SKM-1 (cell line): ENCODE data around the gene RNF167.
"Not testable (repeated sequence)": the region's sequence is repeated elsewhere in the genome, so short reads cannot be mapped to it uniquely, and the experiment has no call there.

ENCODE experiments used
- DNase-seq: peaks from one replicate; lab custom pipeline; 2025; ENCODE audit not compliant: unreplicated experiment; lab: John Stamatoyannopoulos, UW

RNF167 gene

GRCh38 chr17:4902540-4902939, 37.5 kb upstream of the RNF167 start:
- DNase-seq, result no peak

DNA sequence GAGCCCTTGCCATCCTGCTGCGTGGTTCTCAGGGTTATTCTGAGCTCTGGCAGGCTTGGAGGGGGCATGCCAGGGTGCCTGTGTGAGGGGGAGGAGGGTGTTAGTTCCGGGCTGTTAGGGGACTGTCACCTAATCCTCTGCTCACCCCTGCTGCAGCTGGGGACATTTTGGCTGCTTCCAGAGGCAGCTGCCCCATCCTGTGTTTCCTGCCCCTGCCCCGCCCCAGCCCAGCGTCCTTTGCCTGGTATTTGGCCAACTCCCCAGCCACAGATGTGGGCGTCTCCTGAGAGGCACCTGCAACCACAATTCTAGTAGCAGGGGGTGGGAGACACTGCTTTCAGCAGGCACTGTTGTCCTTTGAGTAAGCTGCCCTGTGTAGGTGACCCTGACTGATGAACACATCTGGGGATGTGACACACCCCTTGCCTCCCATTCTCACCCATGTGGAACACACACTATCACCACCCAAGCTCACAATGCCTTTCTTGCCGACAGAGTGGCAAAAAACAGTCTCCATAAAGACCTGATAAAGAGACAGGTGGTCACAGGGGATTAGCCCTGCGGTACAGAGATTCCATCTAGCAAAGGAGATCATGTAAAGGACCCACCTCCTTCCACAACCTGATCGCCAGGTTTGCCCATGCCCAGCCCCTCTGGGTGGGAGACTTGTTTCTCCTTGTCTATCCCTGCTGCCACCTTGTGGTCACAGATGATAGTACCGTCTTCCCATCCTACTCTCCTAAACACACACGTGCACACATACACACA, 36.8 kb upstream of the RNF167 start, which contains the start of gene CHRNE:
Gene CHRNE (minus strand): TSS at position 48 of the 768 bp plus-strand sequence. CDS start 35 bp downstream, at position 13.
- peak; percentile 11 for DNase-seq

- DNase-seq, result not testable (repeated sequence)
Observed at GRCh38 chr17:4906642-4907041, 33.4 kb upstream of the RNF167 start.

DNA sequence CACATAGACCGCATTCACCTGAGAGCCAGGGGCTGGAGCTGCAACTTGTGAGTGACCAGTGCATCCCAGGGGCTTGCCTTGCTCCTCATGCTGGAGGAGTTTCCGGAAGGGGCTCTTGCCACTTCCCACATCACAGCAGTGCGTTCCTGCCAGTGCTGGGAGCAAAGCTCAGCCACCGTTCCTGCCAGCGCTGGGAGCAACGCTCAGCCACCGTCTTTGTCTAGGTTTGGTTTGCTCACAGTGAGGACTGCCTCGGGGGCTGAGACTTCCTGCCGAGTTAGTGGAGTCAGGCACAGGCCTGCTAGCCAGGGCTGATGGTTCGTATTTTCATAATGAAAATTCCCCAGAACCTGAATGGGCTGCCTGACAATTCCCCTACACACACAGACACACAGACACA, 31.8 kb upstream of the RNF167 start:
- no peak for DNase-seq

DNA sequence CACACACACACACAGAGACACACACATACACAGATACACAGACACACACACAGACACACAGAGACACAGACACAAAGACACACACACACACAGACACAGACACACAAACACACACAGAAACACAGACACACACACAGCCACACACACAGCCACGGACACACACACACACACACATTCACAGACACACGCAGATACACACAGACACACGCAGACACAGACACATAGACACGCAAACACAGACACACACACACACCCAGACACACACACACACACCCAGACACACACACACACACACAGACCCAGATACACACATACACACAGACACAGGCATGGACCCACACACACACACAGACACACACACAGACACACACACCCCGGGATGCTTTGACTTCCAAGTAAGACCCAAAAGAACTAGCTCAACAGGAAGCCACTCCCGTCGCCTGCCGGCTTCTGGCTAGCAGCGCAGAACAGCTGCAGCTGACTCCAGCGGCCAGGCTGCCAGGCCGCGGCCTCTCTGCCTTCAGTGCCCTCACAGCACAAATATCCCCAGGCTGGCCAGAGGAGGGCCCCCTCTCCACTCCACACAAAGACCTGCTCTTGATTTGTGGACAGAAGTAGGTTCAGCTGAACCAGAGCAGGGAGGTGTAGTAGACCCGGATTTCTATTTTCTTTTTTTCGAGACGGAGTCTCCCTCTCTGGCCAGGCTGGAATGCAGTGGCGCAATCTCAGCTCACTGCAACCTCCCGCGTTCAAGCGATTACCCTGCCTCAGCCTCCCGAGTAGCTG, 31.2 kb upstream of the RNF167 start:
- peak; percentile 14 for DNase-seq

GRCh38 chr17:4913994-4914393, 26.1 kb upstream of the RNF167 start:
- no peak for DNase-seq

GRCh38 chr17:4914551-4914950, 25.5 kb upstream of the RNF167 start:
- not testable (repeated sequence) for DNase-seq

DNA sequence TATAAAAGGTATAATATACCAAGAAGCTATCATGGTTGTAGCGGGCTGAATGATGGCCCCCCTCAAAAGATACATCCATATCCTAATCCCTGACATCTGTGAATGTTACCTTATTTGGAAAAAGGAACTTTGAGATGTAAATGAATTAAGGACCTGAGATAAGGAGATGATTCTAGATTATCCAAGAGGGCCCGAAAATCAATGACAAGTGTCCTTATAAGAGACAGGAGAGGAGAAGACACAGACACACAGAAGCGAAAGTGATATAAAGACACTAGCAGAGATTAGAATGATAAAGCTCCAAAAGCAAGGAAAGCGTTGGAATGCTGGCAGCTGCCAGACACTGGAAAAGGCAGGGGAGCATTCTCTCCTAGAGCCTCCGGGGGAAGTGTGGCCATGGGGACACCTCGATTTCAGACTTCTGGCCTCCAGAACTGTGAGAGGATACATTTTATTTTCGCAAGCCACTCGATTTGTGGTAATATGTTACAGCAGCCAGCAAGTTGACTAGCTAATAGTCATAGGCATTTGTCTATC, 20.5 kb upstream of the RNF167 start:
- no peak for DNase-seq

DNA sequence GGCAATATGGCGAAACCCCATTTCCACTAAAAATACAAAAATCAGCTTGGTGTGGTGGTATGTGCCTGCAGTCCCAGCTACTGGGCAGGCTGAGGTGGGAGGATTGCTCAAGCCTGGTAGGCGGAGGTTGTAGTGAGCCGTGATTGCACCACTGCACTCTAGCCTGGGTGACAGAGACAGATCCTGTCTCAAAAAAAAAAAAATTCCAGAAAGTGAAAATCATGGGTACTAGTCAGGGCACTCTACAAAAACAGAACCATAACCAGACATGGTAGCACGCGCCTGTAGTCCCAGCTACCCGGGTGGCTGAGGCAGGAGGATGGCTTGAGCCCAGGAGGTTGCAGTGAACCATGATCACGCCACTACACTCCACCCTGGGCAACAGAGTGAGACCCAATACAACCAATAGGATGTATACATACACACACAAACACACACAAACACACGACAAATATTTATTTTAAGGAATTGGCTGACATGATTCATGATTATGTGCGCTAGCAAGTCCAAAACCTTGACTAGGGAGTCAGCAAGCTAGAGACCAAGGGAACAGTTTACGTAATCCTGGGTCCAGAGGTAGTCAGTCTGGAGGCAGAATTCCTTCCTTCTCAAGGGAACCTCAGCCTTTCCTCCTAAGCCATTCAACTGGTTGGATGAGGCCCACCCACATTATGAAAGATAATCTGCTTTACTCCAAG, 19.6 kb upstream of the RNF167 start:
- no peak for DNase-seq

- no peak for DNase-seq
Observed at GRCh38 chr17:4921320-4921719, 18.7 kb upstream of the RNF167 start.

- not testable (repeated sequence) for DNase-seq
Observed at GRCh38 chr17:4926577-4927335, 13.3 kb upstream of the RNF167 start.

GRCh38 chr17:4928881-4929280, 11.2 kb upstream of the RNF167 start:
- no peak for DNase-seq

- DNase-seq, result no peak
Observed at GRCh38 chr17:4931963-4932362, 8.1 kb upstream of the RNF167 start, which contains the start of gene GP1BA. Gene GP1BA, plus strand, starts transcription at chr17:4932277. Its CDS starts 328 bp downstream, at chr17:4932605.

GRCh38 chr17:4932756-4933155, 7.3 kb upstream of the RNF167 start:
- DNase-seq, result no peak

DNA sequence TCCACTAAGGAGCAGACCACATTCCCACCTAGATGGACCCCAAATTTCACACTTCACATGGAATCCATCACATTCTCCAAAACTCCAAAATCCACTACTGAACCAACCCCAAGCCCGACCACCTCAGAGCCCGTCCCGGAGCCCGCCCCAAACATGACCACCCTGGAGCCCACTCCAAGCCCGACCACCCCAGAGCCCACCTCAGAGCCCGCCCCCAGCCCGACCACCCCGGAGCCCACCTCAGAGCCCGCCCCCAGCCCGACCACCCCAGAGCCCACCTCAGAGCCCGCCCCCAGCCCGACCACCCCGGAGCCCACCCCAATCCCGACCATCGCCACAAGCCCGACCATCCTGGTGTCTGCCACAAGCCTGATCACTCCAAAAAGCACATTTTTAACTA, 6.4 kb upstream of the RNF167 start:
- no peak for DNase-seq

DNA sequence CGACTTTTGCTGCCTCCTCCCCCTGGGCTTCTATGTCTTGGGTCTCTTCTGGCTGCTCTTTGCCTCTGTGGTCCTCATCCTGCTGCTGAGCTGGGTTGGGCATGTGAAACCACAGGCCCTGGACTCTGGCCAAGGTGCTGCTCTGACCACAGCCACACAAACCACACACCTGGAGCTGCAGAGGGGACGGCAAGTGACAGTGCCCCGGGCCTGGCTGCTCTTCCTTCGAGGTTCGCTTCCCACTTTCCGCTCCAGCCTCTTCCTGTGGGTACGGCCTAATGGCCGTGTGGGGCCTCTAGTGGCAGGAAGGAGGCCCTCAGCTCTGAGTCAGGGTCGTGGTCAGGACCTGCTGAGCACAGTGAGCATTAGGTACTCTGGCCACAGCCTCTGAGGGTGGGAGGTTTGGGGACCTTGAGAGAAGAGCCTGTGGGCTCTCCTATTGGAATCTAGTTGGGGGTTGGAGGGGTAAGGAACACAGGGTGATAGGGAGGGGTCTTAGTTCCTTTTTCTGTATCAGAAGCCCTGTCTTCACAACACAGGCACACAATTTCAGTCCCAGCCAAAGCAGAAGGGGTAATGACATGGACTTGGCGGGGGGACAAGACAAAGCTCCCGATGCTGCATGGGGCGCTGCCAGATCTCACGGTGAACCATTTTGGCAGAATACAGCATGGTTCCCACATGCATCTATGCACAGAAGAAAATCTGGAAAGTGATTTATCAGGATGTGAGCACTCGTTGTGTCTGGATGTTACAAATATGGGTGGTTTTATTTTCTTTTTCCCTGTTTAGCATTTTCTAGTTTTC, 5.7 kb upstream of the RNF167 start:
- DNase-seq, result peak; percentile 22

- DNase-seq, result no peak
Observed at GRCh38 chr17:4935650-4936049, 4.4 kb upstream of the RNF167 start.

GRCh38 chr17:4936436-4936835, 3.6 kb upstream of the RNF167 start:
- DNase-seq, result no peak

- DNase-seq, result no peak
Observed at GRCh38 chr17:4937553-4937952, 2.5 kb upstream of the RNF167 start.

- DNase-seq, result no peak
Observed at GRCh38 chr17:4938069-4938491, 2.0 kb upstream of the RNF167 start.
